HepG2 (cell line): Measurements from ENCODE around the gene ARHGEF40. TPM values are rescaled to one million over a fixed set of nuclear protein-coding genes. Genes with fewer than 3 reads are reported as not detected.
A peak's percentile ranks its signal among the peaks of the same experiment; 100 is the strongest.

Experiments
- ATAC-seq: fragments of 200-7000 bp; cut with Tn5 transposase; 3 replicates; pipeline ENCODE4 v1.9.1; 2020; ENCODE audit warnings: mild to moderate bottlenecking, moderate library complexity
- BruUV-seq: library from RNA; stranded (reverse); fragments of 400-500 nt; replicated peaks from 2 replicates; lab custom pipeline; 2021; lab: Mats Ljungman, UMichigan
- CTCF ChIA-PET: fragments of 300-600 bp; formaldehyde crosslinking; extraction: SDS; loops from one replicate; lab custom pipeline; 2021; ENCODE audit warnings: low total read pairs, inconsistent platforms, low intra/inter-chr PET ratio; lab: Yijun Ruan, JAX
- POLR2A ChIA-PET: fragments of 350-600 bp; sonication (Branson Sonifier 250); formaldehyde crosslinking; loops from one replicate; lab custom pipeline; 2020; ENCODE audit warnings: antibody characterized with exemption, inconsistent platforms; lab: Yijun Ruan, JAX
- DNase-seq: peaks from one replicate; pipeline ENCODE4 v3.0.0-alpha.2; 2015; ENCODE audit warnings: low spot score
- FAIRE-seq: peaks from 3 replicates; lab custom pipeline; 2011; peaks lifted over from hg19 to GRCh38; lab: Jason Lieb, UNC
- H2AFZ ChIP-seq: one replicate; pipeline ENCODE4 v1.6.1; 2011; ENCODE audit warnings: low read length, inconsistent platforms
- H3K27ac ChIP-seq: fragments of 300-600 bp; 3 replicates; pipeline ENCODE4 v1.8.0; 2011; ENCODE audit warnings: mixed run types, mild to moderate bottlenecking, mixed read lengths, low read length, inconsistent platforms; ENCODE audit not compliant: insufficient read depth; ENCODE audit errors: extremely low read length
- H3K27me3 ChIP-seq, 2 experiments: fragments of 200-600 bp in 1 of 2; 2 replicates in 1 of 2; 3 replicates in 1 of 2; pipeline versions ENCODE4 v1.6.0 to v1.8.0; 2011; ENCODE audit warnings: low read length in 2 of 2, mild to moderate bottlenecking in 2 of 2, moderate library complexity in 2 of 2, inconsistent platforms in 1 of 2; ENCODE audit not compliant: insufficient read depth in 2 of 2, control insufficient read depth in 1 of 2
- H3K36me3 ChIP-seq, 2 experiments: fragments of 200-600 bp in 1 of 2; replicated peaks in 1 of 2; 2 replicates in 1 of 2; 3 replicates in 1 of 2; pipeline versions ENCODE4 v1.5.1 to v1.8.0; 2011; ENCODE audit warnings: low read length in 2 of 2, inconsistent platforms in 1 of 2; ENCODE audit not compliant: insufficient read depth in 2 of 2, control insufficient read depth in 1 of 2
- H3K4me1 ChIP-seq: 2 replicates; pipeline ENCODE4 v1.5.1; 2012; ENCODE audit warnings: low read length, inconsistent platforms; ENCODE audit not compliant: insufficient read depth
- H3K4me2 ChIP-seq: 2 replicates; pipeline ENCODE4 v1.6.0; 2011; ENCODE audit warnings: low read depth, low read length, inconsistent platforms
- H3K4me3 ChIP-seq, 3 experiments: fragments of 200-600 bp in 1 of 3; sonication (generic), shearing (Covaris generic) in 1 of 3; replicated peaks in 1 of 3; 2 replicates each; pipeline ENCODE4 v1.5.1; 2011 to 2016; ENCODE audit warnings: low read length in 3 of 3, inconsistent platforms in 2 of 3, low read depth in 2 of 3, mild to moderate bottlenecking in 2 of 3, control low read depth in 1 of 3, mixed read lengths in 1 of 3; ENCODE audit not compliant: insufficient read depth in 1 of 3
- H3K79me2 ChIP-seq: one replicate; pipeline ENCODE4 v1.6.1; 2011; ENCODE audit warnings: low read length, inconsistent platforms; ENCODE audit not compliant: insufficient read depth
- H3K9ac ChIP-seq: 2 replicates; pipeline ENCODE4 v1.6.0; 2011; ENCODE audit warnings: mild to moderate bottlenecking, low read depth, low read length, inconsistent platforms; ENCODE audit not compliant: insufficient read depth
- H3K9me3 ChIP-seq: 2 replicates; pipeline ENCODE4 v1.5.1; 2012; ENCODE audit warnings: mild to moderate bottlenecking, low read length
- H4K20me1 ChIP-seq: 2 replicates; pipeline ENCODE4 v1.6.0; 2011; ENCODE audit warnings: inconsistent platforms, mild to moderate bottlenecking, low read length, moderate library complexity; ENCODE audit not compliant: insufficient read depth
- AGO2 ChIP-seq: fragments of 200-400 bp; formaldehyde crosslinking; optimal IDR thresholded peaks from 2 replicates; pipeline ENCODE3; 2017; ENCODE audit warnings: mild to moderate bottlenecking, low read depth, low read length, moderate library complexity
- ARID4A ChIP-seq: sonication (generic); formaldehyde crosslinking; IDR thresholded peaks from 2 replicates; pipeline ENCODE4 v1.5.0; 2020; ENCODE audit warnings: mild to moderate bottlenecking, missing genetic modification reagents, borderline replicate concordance
- GRHL1 ChIP-seq: sonication (generic); formaldehyde crosslinking; conservative IDR thresholded peaks from 2 replicates; pipeline ENCODE4 v1.8.0; 2022; ENCODE audit warnings: missing genetic modification reagents
- HNRNPL ChIP-seq: fragments of 200-400 bp; formaldehyde crosslinking; IDR thresholded peaks from 2 replicates; pipeline ENCODE4 v1.6.1; 2017; ENCODE audit warnings: mild to moderate bottlenecking, low read depth, low read length
- PATZ1 ChIP-seq: sonication (generic); formaldehyde crosslinking; IDR thresholded peaks from 2 replicates; pipeline ENCODE4 v1.4.0; 2020; ENCODE audit warnings: missing genetic modification reagents
- SPEN ChIP-seq: sonication (generic); formaldehyde crosslinking; IDR thresholded peaks from 2 replicates; pipeline ENCODE4 v1.5.1; 2020; ENCODE audit warnings: low read depth, mild to moderate bottlenecking, missing genetic modification reagents
- TGIF2 ChIP-seq: IDR thresholded peaks from 2 replicates; pipeline ENCODE4 v1.6.1; 2016; ENCODE audit warnings: control low read depth, missing compliant biosample characterization
- ZNF740 ChIP-seq: sonication (generic); formaldehyde crosslinking; IDR thresholded peaks from 2 replicates; pipeline ENCODE4 v1.4.0; 2020; ENCODE audit warnings: missing genetic modification reagents
- ZNF784 ChIP-seq: sonication (generic); formaldehyde crosslinking; IDR thresholded peaks from 2 replicates; pipeline ENCODE4 v1.5.1; 2020; ENCODE audit warnings: missing genetic modification reagents, mild to moderate bottlenecking, borderline replicate concordance
- WGBS: methylation state at CpG from one replicate; pipeline ENCODE4 v1.1.6; 2017; ENCODE audit warnings: low lambda C conversion rate; 5-methylcytosine and 5-hydroxymethylcytosine counted together
- in situ Hi-C: cut with HindIII; loops from 2 replicates; pipeline ENCODE4 v1.10.0; 2017; ENCODE audit warnings: low pct_unique_long_range_greater_than_20kb; ENCODE audit not compliant: extremely low pct_ligation_motif_present
- intact Hi-C: fragments of 100-400 bp; cut with micrococcal nuclease; formaldehyde crosslinking; loops from one replicate; pipeline ENCODE4 v1.10.0; 2022; ENCODE audit not compliant: unreplicated experiment
- polyA plus RNA-seq, 8 experiments: library from polyadenylated mRNA; depleted of rRNA in 3 of 8; stranded (reverse) in 7 of 8; unstranded in 1 of 8; fragments of >200 nt; fragmentation: Illumina TruSeq in 4 of 8; extraction: Trizol in 4 of 8; gene quantifications; 2 replicates each; pipeline versions ENCODE4 v1.2.1 to v1.2.3, GENCODE V29; 2011 to 2016; ENCODE audit warnings: low read depth in 4 of 8, missing spikeins in 1 of 8, mixed read lengths in 1 of 8; ENCODE audit not compliant: insufficient read depth in 1 of 8
- total RNA-seq, 5 experiments: library from RNA; depleted of rRNA; stranded (reverse); fragments of >200 nt; fragmentation: Illumina TruSeq; extraction: Trizol; gene quantifications; 2 replicates each; pipeline ENCODE4 v1.2.3, GENCODE V29; 2016; ENCODE audit warnings: low read depth in 1 of 5

ARHGEF40 gene
- total and polyA plus RNA-seq, 2 of the 13 experiments (the other 11 are each of a cell fraction or from before 2014, with no cell fraction given), result 28.1 to 78.1 TPM

GRCh38 chr14:21090194-21090939 lies 20.3 kb downstream of the ARHGEF40 start:
- Histone ChIP-seq H2AFZ (no peak overlapping the region), H3K4me1 (peaks cover 22% of the 10 kb centered on the region), H3K9ac (no peak overlapping the region), H3K36me3 (peaks cover 39 to 59% of the 10 kb centered on the region in 2 experiments), H3K27me3 (no peaks in the 10 kb centered on the region), H3K79me2 (peaks cover 6% of the 10 kb centered on the region), H4K20me1 (peaks cover 8% of the 10 kb centered on the region; the same call in 1 of the 2 replicates), H3K27ac (no peak overlapping the region), H3K9me3 (no peaks in the 10 kb centered on the region), H3K4me2 (no peak overlapping the region), H3K4me3 (no peak overlapping the region)
- no peak for DNase-seq
- 96% methylated on average over 39 of the region's 45 CpGs for WGBS
- ChIA-PET CTCF (interaction anchor here (1.5 to 12.2 kb wide), 5 partner anchors 16 to 76 kb away, joined by 3 to 320 read pairs (median 38); partner anchors contain the start of gene ARHGEF40), POLR2A (interaction anchor here (1.1 to 5.8 kb wide), 7 partner anchors 14 to 75 kb away, joined by 3 to 52 read pairs (median 16); partner anchors contain the start of gene ARHGEF40)
- in situ Hi-C loops (no loop called here), intact Hi-C loops (no loop called here)
- no peak for FAIRE-seq
- no TSS peak for BruUV-seq
- peak; percentile 33 for ATAC-seq
- 0 out of 2 replicates have a peak, but pooled peaks have one; percentile 27 for TF ChIP-seq ARID4A (CRISPR knock-in tag)
- peak; percentile 67; the same call in 1 of the 2 replicates for TF ChIP-seq HNRNPL
- TF ChIP-seq GRHL1 (CRISPR knock-in tag), result no peak
- peak; percentile 98 for TF ChIP-seq ZNF740 (CRISPR knock-in tag)
- TF ChIP-seq AGO2, result peak; percentile 98
- peak; percentile 59; the same call in 1 of the 2 replicates for TF ChIP-seq SPEN (CRISPR knock-in tag)
- no peak for TF ChIP-seq TGIF2
- TF ChIP-seq ZNF784 (CRISPR knock-in tag), result 0 out of 2 replicates have a peak, but pooled peaks have one; percentile 44
- TF ChIP-seq PATZ1 (CRISPR knock-in tag), result peak; percentile 61
